Loucy (cell line): ENCODE measurements around the gene BANP.

Experiments
- H2AFZ ChIP-seq: fragments of 200-600 bp; sonication (generic); 2 replicates; pipeline ENCODE4 v1.6.0; 2016; ENCODE audit warnings: antibody characterized with exemption, mild to moderate bottlenecking, low read length, moderate library complexity
- H3F3A ChIP-seq: fragments of 200-600 bp; 2 replicates; pipeline ENCODE4 v1.6.0; 2016; ENCODE audit warnings: antibody characterized with exemption, low read depth, mild to moderate bottlenecking
- H3K27me3 ChIP-seq: fragments of 200-600 bp; sonication (generic); 2 replicates; pipeline ENCODE4 v1.6.1; 2014; ENCODE audit warnings: low read length, mild to moderate bottlenecking; ENCODE audit not compliant: insufficient read depth, poor library complexity, severe bottlenecking
- H3K36me3 ChIP-seq: fragments of 200-600 bp; sonication (generic); 2 replicates; pipeline ENCODE4 v1.6.1; 2016; ENCODE audit warnings: low read length; ENCODE audit not compliant: insufficient read depth
- H3K4me1 ChIP-seq: fragments of 200-600 bp; sonication (generic); 2 replicates; pipeline ENCODE4 v1.5.1; 2014; ENCODE audit warnings: low read length, mild to moderate bottlenecking; ENCODE audit not compliant: insufficient read depth, poor library complexity, severe bottlenecking
- H3K4me2 ChIP-seq: fragments of 200-600 bp; sonication (generic); 2 replicates; pipeline ENCODE4 v1.6.0; 2014; ENCODE audit warnings: antibody characterized with exemption, low read length, low read depth, mild to moderate bottlenecking; ENCODE audit not compliant: poor library complexity, severe bottlenecking
- H3K4me3 ChIP-seq: fragments of 200-600 bp; sonication (generic); 2 replicates; pipeline ENCODE4 v1.5.1; 2014; ENCODE audit warnings: low read length, mild to moderate bottlenecking, mixed read lengths; ENCODE audit not compliant: poor library complexity, severe bottlenecking
- H3K79me2 ChIP-seq: fragments of 200-600 bp; sonication (generic); 2 replicates; pipeline ENCODE4 v1.6.1; 2014; ENCODE audit warnings: low read length; ENCODE audit not compliant: insufficient read depth
- H3K9ac ChIP-seq: fragments of 200-600 bp; sonication (generic); 2 replicates; pipeline ENCODE4 v1.6.0; 2014; ENCODE audit warnings: mild to moderate bottlenecking, low read depth, low read length, moderate library complexity; ENCODE audit not compliant: poor library complexity, severe bottlenecking
- H3K9me2 ChIP-seq: fragments of 200-600 bp; sonication (generic); replicated peaks from 2 replicates; pipeline ENCODE4 v1.6.1; 2016; ENCODE audit warnings: low read depth, low read length, mixed read lengths
- H3K9me3 ChIP-seq: fragments of 200-600 bp; sonication (generic); 2 replicates; pipeline ENCODE4 v1.6.1; 2014; ENCODE audit warnings: mild to moderate bottlenecking, antibody characterized with exemption, low read length, low read depth; ENCODE audit not compliant: insufficient read depth
- H4K20me1 ChIP-seq: fragments of 200-600 bp; sonication (generic); 2 replicates; pipeline ENCODE4 v1.6.0; 2014; ENCODE audit warnings: antibody characterized with exemption, low read length, mild to moderate bottlenecking; ENCODE audit not compliant: insufficient read depth, poor library complexity, severe bottlenecking
- EZH2phosphoT487 ChIP-seq: fragments of 200-600 bp; IDR thresholded peaks from 2 replicates; pipeline ENCODE4 v1.6.1; 2018; ENCODE audit warnings: antibody characterized with exemption, mild to moderate bottlenecking, moderate library complexity, borderline replicate concordance
- TF ChIP-seq, protein P1 (sequence below): fragments of 200-600 bp; sonication (generic); conservative IDR thresholded peaks from 2 replicates; pipeline ENCODE4 v1.5.1; 2014; ENCODE audit warnings: mild to moderate bottlenecking, antibody characterized with exemption, low read length

Gene BANP

DNA sequence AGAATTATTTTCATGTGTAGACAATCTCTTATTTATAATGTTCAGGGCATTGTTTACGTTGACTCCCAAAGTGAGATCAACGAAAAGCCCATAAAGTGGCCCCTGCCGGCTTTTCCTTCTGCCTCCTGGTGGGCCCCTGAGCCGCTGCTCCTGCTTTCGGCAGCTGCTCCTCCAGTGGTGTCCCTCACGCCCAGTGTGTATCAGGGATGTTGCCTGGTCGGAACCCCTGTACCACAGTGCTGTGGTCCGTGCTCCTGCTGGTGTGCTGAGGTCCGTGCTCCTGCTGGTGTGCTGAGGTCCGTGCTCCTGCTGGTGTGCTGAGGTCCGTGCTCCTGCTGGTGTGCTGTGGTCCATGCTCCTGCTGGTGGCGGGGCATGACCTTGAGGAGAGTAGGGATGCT is 107.6 kb downstream of the BANP start:
- Histone ChIP-seq H3K36me3 (no peaks in the 10 kb centered on the region), H3K4me2 (no peak overlapping the region), H2AFZ (no peak overlapping the region), H3K79me2 (no peaks in the 10 kb centered on the region), H3F3A (no peaks in the 10 kb centered on the region), H3K27me3 (no peaks in the 10 kb centered on the region), H3K4me1 (no peaks in the 10 kb centered on the region), H3K9ac (no peak overlapping the region), H3K9me2 (no peaks in the 10 kb centered on the region), H4K20me1 (no peaks in the 10 kb centered on the region), H3K4me3 (no peak overlapping the region), H3K9me3 (no peaks in the 10 kb centered on the region)
- TF ChIP-seq EZH2phosphoT487 = no peak
- TF ChIP-seq, protein P1, sequence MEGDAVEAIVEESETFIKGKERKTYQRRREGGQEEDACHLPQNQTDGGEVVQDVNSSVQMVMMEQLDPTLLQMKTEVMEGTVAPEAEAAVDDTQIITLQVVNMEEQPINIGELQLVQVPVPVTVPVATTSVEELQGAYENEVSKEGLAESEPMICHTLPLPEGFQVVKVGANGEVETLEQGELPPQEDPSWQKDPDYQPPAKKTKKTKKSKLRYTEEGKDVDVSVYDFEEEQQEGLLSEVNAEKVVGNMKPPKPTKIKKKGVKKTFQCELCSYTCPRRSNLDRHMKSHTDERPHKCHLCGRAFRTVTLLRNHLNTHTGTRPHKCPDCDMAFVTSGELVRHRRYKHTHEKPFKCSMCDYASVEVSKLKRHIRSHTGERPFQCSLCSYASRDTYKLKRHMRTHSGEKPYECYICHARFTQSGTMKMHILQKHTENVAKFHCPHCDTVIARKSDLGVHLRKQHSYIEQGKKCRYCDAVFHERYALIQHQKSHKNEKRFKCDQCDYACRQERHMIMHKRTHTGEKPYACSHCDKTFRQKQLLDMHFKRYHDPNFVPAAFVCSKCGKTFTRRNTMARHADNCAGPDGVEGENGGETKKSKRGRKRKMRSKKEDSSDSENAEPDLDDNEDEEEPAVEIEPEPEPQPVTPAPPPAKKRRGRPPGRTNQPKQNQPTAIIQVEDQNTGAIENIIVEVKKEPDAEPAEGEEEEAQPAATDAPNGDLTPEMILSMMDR = no peak

DNA sequence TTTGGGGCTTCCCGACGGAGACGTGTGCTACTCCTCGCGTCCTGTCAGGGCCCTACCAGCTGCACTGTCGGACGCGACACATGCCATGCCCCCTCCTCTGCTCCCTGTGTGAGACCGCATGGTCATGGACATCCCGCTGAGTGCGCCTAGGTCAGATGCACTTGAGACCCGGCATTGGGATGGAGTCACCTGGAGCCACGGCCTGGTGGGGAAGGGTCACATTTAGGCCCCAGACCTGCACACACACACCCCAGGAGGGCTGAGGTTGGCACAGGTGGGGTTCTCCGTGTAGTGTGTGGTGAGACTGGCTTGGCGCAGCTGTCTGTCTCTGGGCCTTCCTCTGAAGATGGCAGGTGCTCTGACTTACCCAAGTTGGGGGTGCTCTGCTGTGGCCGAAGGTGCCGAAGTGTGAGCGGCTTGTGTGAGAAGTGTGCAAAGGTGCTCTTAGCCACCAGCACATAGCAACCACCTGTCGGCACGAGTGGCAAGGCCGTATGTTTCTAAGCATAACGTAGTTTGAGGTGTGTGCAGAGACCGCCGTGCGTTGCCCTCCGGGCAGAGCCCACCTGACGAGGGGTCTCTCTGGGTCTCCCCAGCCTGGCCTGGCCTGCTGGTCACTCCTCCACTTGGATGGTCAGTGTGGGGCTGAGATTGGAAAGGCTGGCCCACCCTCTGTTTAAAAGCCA is 108.6 kb downstream of the BANP start:
- no peaks in the 10 kb centered on the region for H3F3A ChIP-seq
- H3K36me3 ChIP-seq = no peaks in the 10 kb centered on the region
- no peak for TF ChIP-seq EZH2phosphoT487
- TF ChIP-seq, protein P1 = no peak

DNA sequence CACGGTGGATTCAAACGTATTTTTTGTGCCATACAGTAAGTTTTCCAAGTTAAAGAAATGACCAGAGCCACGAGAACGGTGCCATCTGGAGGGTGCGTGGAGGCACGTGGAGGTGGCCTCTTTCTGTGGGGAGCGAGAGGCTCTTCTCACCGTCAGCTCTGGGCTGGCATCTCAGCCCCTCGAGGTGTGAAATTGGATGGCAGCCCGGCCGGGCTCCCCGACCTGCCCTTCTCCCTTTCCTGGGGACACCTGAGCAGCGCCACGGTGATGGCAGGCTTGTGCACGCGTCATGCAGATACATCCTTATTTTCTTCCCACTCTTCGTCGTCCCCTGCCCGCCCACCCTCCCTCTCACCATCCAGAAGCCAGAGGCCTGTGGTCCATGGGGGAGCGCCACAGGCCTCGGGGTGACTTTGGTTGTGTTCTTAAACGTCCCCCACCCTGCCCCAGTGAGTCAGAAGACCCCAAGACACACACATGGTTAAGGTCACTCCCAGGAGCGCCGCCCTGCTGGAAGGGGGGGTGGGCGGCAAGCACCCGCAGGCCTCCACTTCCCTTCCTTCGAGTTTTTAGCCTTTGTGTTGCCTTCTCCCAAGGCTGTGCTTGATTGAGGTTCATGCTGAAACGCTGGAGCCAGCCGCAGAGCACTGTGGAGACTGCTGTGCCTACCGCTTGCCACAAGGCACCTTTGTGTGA is 109.4 kb downstream of the BANP start:
- TF ChIP-seq, protein P1 = no peak; the same call in 1 of the 2 replicates
- TF ChIP-seq EZH2phosphoT487 = no peak
- Histone ChIP-seq H3K9ac (no peak overlapping the region), H3K4me2 (no peak overlapping the region), H2AFZ (no peak overlapping the region), H3K27me3 (no peaks in the 10 kb centered on the region), H4K20me1 (no peaks in the 10 kb centered on the region), H3K36me3 (no peaks in the 10 kb centered on the region), H3K9me2 (no peaks in the 10 kb centered on the region), H3K79me2 (no peaks in the 10 kb centered on the region), H3K9me3 (no peaks in the 10 kb centered on the region), H3K4me3 (no peak overlapping the region), H3F3A (no peaks in the 10 kb centered on the region), H3K4me1 (no peaks in the 10 kb centered on the region)

More for the DNA sequence above, 108.6 kb downstream of the BANP start:
- Histone ChIP-seq H3K9me2 (no peaks in the 10 kb centered on the region), H4K20me1 (no peaks in the 10 kb centered on the region), H2AFZ (no peak overlapping the region), H3K79me2 (no peaks in the 10 kb centered on the region), H3K4me1 (no peaks in the 10 kb centered on the region), H3K9me3 (no peaks in the 10 kb centered on the region), H3K9ac (no peak overlapping the region), H3K27me3 (no peaks in the 10 kb centered on the region), H3K4me2 (no peak overlapping the region), H3K4me3 (no peak overlapping the region)
